Measurements from ENCODE around the gene SLC49A3.
"Not testable (repeated sequence)": the region's sequence is repeated elsewhere in the genome, so short reads cannot be mapped to it uniquely, and the experiment has no call there.

Gene SLC49A3

DNA sequence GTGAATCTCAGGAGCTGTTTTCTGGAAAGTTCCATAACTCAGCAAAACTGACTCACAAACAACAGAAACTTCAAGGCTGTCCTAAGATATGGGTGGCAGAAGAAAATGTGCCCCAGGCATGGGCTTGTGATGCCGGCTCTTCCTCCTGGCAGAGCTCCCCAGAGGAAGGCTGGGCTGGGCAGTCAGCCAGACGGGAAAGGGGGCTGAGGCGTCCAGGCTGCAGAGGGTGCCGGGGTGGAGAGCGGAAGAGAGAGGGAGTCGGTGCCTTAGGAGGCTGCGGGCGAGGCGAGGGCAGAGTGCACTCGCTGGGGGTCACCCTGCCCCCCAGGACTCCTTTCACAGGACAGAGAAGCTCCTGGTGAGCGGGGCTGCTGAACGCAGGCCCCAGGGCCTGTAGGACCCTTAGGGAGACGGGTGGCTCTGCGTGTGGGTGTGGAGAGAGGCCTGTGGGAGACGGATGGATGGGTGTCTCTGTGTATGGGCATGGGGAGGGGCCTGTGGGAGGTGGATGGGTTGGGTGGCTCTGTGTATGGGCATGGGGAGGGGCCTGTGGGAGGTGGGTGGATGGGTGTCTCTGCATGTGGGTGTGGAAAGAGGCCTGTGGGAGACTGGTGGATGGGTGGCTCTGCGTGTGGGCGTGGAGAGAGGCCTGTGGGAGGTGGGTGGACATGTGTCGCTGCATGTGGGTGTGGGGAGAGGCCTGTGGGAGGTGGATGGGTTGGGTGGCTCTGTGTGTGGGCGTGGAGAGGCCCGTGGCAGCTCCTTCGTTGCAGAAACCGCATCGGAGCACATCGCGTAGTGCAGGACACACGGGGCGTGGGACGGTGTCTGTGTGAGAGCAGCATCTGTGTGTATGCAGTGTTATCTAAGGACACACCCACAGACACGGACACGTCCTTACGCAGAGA is 32.6 kb upstream of the SLC49A3 start:
- ATAC-seq (no peak), DNase-seq (no peak)

- ATAC-seq (no peak), DNase-seq (no peak)
Observed at GRCh38 chr4:720111-720860, 31.3 kb upstream of the SLC49A3 start.

DNA sequence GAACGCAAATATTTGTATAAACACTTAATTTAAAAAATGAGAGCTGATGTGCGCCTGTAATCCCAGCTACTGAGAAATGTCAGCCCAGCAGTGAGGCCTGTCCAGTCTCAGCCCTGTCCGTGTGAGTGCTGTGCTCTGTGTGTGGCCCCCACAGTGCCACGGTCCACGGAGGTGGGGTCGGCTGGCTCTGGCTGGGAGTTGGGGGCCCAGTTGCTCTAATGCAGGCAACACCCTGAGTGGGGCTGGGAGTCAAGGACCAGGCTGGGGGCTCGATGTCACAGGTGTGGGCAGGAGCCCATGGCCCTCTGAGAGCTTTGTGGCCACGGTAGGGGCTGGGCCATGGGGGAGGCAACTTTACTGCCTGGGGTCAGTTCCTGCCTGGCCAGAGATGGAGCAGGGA is 29.5 kb upstream of the SLC49A3 start:
- DNase-seq = no peak
- no peak for ATAC-seq

GRCh38 chr4:717601-718320 is 28.8 kb upstream of the SLC49A3 start:
- no peak for DNase-seq
- ATAC-seq = no peak

DNA sequence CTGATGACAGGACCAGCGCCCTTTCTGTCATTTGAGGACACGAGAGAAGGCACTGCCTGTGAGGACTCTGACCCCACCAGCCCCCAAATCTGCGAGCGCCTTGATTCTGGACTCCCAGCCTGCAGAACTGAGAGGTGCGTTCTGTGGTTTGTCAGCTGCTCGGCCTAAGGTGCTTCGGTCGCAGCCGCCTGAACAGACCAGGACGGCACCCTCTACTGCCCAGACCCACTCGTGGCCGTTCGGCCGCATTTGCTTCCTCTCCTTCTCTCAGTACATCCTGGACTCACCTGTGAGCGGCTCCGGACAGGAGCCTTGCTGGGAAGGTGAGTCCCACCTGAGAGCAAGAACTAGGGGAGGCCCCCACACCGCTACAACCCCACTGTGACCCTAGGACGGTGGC is 25.1 kb upstream of the SLC49A3 start:
- DNase-seq = no peak
- no peak for ATAC-seq

DNA sequence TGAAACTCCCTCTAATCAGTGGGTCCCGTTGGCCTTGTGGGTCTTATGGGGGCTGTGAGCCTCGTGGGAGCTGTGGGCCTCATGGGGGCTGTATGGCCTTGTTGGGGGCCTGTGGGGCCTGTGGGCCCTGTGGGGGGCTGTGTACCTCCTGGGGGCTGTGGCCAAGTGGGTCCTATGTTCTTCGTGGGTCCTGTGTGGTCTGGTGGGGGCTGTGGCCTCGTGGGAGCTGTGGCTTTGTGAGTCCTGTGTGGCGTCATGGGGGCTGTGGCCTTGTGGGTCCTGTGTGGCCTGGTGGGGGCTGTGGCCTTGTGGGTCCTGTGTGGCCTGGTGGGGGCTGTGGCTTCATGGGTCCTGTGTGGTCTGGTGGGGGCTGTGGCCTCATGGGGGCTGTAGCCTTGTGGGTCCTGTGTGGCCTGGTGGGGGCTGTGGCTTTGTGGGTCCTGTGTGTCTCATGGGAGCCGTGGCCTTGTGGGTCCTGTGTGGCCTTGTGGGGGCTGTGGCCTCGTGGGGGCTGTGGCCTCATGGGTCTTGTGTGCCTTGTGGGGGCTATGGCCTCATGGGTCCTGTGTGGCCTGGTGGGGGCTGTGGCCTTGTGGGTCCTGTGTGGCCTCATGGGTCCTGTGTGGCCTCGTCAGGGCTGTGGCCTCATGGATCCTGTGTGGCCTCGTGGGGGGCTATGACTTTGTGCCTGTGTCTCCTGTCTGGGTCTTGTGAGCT is 24.1 kb upstream of the SLC49A3 start:
- DNase-seq = no peak
- ATAC-seq = peak; percentile 21

DNA sequence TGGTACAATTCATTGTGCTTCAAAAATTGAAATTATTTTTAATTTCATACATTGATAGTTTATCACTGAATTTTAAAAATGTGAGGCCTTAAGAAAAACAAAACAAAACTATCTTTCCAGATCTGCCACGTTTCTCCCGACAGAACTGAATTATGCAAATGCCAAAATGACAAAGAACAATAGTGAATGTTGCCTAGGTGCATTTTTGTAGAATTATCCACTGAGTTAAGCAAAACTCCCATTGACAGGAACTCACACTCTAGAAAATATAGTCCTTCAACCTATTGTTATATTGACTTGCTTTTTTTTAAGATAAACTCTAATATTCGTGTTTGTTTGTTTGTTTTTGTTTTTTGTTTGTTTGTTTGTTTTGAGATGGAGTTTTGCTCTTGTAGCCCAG is 23.1 kb upstream of the SLC49A3 start:
- ATAC-seq (no peak), DNase-seq (no peak)

- DNase-seq = no peak
- no peak for ATAC-seq
Observed at GRCh38 chr4:710916-711315, 22.0 kb upstream of the SLC49A3 start.

DNA sequence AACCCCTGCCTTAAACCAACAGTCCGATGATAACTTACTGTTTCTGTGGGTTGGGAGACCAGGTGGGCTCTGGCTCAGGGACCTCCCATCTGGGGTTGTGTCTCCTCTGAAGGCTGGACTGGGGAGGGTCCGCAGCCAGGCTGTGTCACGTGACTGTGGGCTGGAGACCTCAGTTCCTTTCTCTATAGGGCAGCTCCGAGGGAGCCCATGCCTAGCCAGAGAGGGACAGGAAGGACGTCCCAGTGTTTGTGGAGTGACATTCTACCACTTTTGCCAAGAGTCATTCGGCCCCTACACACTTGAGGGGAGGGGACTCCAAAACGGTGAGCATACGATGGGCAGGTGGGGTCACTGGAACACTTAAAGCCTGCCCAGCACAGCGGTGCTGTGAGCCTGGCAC is 21.2 kb upstream of the SLC49A3 start:
- no peak for DNase-seq
- ATAC-seq = no peak

DNA sequence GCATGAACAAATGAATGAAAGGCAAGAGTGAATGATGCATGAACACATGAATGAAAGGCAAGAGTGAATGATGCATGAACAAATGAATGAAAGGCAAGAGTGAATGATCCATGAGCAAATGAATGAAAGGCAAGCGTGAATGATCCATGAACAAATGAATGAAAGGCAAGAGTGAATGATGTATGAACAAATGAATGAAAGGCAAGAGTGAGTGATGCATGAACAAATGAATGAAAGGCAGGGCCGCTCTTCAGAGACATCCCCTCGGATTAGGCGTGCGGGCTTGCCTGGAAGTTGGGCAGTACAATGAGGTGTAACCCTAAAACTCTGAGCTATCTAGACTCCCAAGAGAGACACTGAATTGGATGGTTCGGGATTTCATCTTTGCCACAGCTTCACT is 20.4 kb upstream of the SLC49A3 start:
- ATAC-seq = no peak
- DNase-seq = no peak

DNA sequence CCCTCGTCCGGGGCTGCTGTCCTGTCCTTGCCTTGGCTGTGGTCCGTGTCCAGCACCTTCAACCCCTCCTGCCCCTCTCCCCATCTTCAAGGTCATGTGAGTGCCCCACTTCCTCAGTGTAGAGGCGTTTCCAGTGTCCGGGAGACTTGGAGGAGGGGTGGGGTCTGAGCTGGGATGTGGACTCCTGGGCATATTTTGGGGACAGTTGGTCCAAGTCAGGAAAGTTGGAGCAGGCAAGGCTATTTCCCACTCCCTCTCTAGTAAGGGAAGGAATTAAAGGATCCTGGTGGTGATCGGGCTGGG is 19.6 kb upstream of the SLC49A3 start:
- DNase-seq (no peak), ATAC-seq (no peak)

DNA sequence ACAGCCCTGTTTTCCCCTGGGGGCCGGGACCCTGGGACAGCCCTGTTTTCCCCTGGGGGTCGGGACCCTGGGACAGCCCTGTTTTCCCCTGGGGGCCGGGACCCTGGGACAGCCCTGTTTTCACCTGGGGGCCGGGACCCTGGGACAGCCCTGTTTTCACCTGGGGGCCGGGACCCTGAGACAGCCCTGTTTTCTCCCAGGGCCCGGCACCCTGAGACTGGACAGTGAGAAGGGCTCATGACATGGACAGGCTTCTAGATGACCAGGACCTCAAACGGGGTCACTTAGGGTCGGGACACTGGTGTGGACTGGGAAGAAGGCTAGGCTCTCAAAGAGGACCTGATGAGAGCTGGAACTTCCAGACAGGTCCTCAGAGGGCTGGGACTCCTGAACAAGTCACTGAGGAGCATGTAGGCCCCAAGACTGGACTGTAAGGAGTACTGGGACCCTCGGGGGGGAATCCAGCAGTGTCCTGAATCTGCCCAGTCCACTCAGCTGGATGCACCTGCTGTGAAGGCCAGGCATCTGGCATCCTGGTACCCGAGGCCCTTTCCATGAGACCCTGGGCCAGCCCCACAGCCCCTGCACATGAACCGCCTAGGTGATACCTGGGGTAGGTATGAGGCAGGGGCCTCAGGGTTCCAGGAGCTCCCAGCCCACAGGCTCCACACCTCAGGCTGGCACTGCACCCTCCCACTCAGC is 19.1 kb upstream of the SLC49A3 start:
- ATAC-seq = no peak
- DNase-seq = no peak

GRCh38 chr4:706834-707598 is 18.1 kb upstream of the SLC49A3 start:
- DNase-seq (no peak), ATAC-seq (no peak)

- ATAC-seq, DNase-seq: not testable (repeated sequence)
Observed at GRCh38 chr4:706083-706633, 17.2 kb upstream of the SLC49A3 start.

DNA sequence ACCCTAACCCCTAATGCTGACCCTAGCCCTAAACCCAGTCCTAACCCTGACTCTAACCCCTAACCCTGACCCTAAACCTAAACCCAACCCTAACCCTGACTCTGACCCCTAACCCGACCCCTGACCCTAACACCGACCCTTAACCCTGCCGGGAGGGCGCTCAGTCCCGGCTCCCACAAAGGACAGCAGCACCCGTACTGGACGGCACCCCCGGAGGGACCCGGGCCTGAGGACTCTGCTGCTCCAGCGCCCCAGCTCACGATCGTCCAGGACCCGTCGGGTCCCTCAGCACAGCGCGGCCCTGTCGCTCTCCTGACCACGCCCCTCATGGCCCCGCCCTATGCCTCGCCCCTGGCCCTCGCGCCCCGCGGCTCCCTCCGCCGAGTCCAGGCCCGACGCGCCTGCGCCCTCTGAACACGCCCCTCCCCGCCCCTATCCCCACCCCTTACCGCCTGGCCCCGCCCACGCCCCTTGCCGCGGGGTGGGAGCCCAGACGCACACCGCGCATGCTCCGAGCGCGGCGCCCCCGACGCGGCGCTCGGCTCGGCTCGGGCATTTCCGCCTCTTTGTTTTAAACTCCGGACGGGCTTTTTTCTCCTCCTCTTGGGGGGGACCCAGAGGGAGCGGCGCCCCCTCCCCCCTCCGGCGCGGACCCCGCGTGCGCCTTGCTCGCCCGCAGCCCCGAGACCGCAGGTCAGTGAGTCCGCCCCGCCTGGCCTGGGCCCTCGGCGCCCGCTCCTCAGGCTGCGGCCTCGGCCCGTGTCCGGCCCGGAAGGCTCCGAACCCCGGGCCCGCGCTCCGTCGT is 16.5 kb upstream of the SLC49A3 start, which contains the start of gene PCGF3:
Gene PCGF3, plus strand, starts transcription at position 555 of the 805 bp plus-strand sequence. CDS start 27,849 bp downstream, outside the sequence.
- DNase-seq (peak; percentile 99), ATAC-seq (peak; percentile 98)

DNA sequence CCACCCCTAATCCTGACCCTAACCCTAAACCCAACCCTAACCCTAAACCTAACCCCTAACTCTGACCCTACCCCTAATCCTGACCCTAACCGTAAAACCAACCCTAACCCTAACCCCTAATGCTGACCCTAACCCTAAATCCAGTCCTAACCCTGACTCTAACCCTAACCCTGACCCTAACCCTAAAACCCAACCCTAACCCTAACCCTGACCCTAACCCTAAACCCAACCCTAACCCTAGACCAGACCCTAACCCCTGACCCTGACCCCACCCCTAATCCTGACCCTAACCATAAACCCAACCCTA is 16.0 kb upstream of the SLC49A3 start:
- ATAC-seq (no peak), DNase-seq (no peak)

GRCh38 chr4:704198-704891 is 15.4 kb upstream of the SLC49A3 start:
- DNase-seq (no peak), ATAC-seq (no peak)

GRCh38 chr4:703336-704197 is 14.6 kb upstream of the SLC49A3 start:
- DNase-seq (no peak), ATAC-seq (no peak)
